Type B pancreatic cell (in vitro differentiated cells): ENCODE measurements around the gene FBLN5. TPM values are rescaled to one million over a fixed set of nuclear protein-coding genes. Genes with fewer than 3 reads are reported as not detected.
A peak's percentile ranks its signal among the peaks of the same experiment; 100 is the strongest.

Source experiments
- DNase-seq: peaks from one replicate; pipeline ENCODE4 v3.0.0; 2021; ENCODE audit warnings: mixed read lengths; ENCODE audit not compliant: unreplicated experiment; ENCODE audit errors: extremely low spot score
- H3K27ac Mint-ChIP-seq: 2 replicates; pipeline ENCODE4 v1.8.0; 2021; ENCODE audit warnings: mild to moderate bottlenecking, mixed read lengths
- H3K27me3 Mint-ChIP-seq: 2 replicates; pipeline ENCODE4 v1.8.0; 2021; ENCODE audit warnings: mixed read lengths
- H3K36me3 Mint-ChIP-seq: 2 replicates; pipeline ENCODE4 v1.8.0; 2021; ENCODE audit warnings: mixed read lengths
- H3K4me1 Mint-ChIP-seq: one replicate; pipeline ENCODE4 v1.8.0; 2021; ENCODE audit warnings: mixed read lengths; ENCODE audit not compliant: unreplicated experiment
- H3K4me3 Mint-ChIP-seq: 2 replicates; pipeline ENCODE4 v1.8.0; 2021; ENCODE audit warnings: mild to moderate bottlenecking, mixed read lengths
- H3K9me3 Mint-ChIP-seq: 2 replicates; pipeline ENCODE4 v1.8.0; 2021; ENCODE audit warnings: mixed read lengths
- CTCF ChIP-seq: fragments of 200-600 bp; sonication (generic); conservative IDR thresholded peaks from 2 replicates; pipeline ENCODE4 v1.5.0; 2021; ENCODE audit warnings: antibody characterized with exemption, mild to moderate bottlenecking
- total RNA-seq: library from RNA; stranded (reverse); gene quantifications from 2 replicates; pipeline ENCODE4 v1.2.1, GENCODE V29; 2021; ENCODE audit warnings: low replicate concordance

Gene FBLN5
- total RNA-seq, 1 donor from 2014 or later, result 14.1 TPM

GRCh38 chr14:91893007-91893406, 54.5 kb downstream of the FBLN5 start:
- Mint-ChIP-seq H3K27ac (no peak overlapping the region), H3K4me3 (no peak overlapping the region), H3K9me3 (no peaks in the 10 kb centered on the region), H3K36me3 (no peaks in the 10 kb centered on the region), H3K27me3 (peaks cover 10% of the 10 kb centered on the region), H3K4me1 (peaks cover 6% of the 10 kb centered on the region)
- TF ChIP-seq CTCF, result peak; percentile 76
- no peak for DNase-seq

GRCh38 chr14:91891721-91892220, 55.7 kb downstream of the FBLN5 start:
- no peak for TF ChIP-seq CTCF
- no peaks in the 10 kb centered on the region for H3K36me3 Mint-ChIP-seq
- no peak overlapping the region for H3K27ac Mint-ChIP-seq
- peaks cover 3% of the 10 kb centered on the region for H3K27me3 Mint-ChIP-seq
- no peaks in the 10 kb centered on the region for H3K9me3 Mint-ChIP-seq
- no peak overlapping the region for H3K4me3 Mint-ChIP-seq
- no peaks in the 10 kb centered on the region for H3K4me1 Mint-ChIP-seq
- no peak for DNase-seq

- H3K4me3 Mint-ChIP-seq, result no peak overlapping the region
- peaks cover 3% of the 10 kb centered on the region for H3K27me3 Mint-ChIP-seq
- no peak for TF ChIP-seq CTCF
- H3K27ac Mint-ChIP-seq, result no peak overlapping the region
- H3K36me3 Mint-ChIP-seq, result no peaks in the 10 kb centered on the region
- H3K4me1 Mint-ChIP-seq, result no peaks in the 10 kb centered on the region
- no peaks in the 10 kb centered on the region for H3K9me3 Mint-ChIP-seq
- DNase-seq, result no peak
These were observed 56.4 kb downstream of the FBLN5 start for GRCh38 chr14:91891101-91891500.

GRCh38 chr14:91890291-91890749, 57.2 kb downstream of the FBLN5 start:
- no peaks in the 10 kb centered on the region for H3K36me3 Mint-ChIP-seq
- no peak overlapping the region for H3K4me3 Mint-ChIP-seq
- no peaks in the 10 kb centered on the region for H3K27me3 Mint-ChIP-seq
- no peak for TF ChIP-seq CTCF
- no peaks in the 10 kb centered on the region for H3K9me3 Mint-ChIP-seq
- DNase-seq, result no peak
- no peak overlapping the region for H3K27ac Mint-ChIP-seq
- no peaks in the 10 kb centered on the region for H3K4me1 Mint-ChIP-seq

- Mint-ChIP-seq H3K4me3 (no peak overlapping the region), H3K27ac (no peak overlapping the region), H3K9me3 (no peaks in the 10 kb centered on the region), H3K36me3 (no peaks in the 10 kb centered on the region), H3K27me3 (no peaks in the 10 kb centered on the region), H3K4me1 (no peaks in the 10 kb centered on the region)
- no peak for DNase-seq
- no peak for TF ChIP-seq CTCF
These were observed 57.9 kb downstream of the FBLN5 start for GRCh38 chr14:91889477-91890211.
